ENCODE data around the gene FAM162B.
"Not testable (repeated sequence)": the region's sequence is repeated elsewhere in the genome, so short reads cannot be mapped to it uniquely, and the experiment has no call there.

Gene FAM162B

DNA sequence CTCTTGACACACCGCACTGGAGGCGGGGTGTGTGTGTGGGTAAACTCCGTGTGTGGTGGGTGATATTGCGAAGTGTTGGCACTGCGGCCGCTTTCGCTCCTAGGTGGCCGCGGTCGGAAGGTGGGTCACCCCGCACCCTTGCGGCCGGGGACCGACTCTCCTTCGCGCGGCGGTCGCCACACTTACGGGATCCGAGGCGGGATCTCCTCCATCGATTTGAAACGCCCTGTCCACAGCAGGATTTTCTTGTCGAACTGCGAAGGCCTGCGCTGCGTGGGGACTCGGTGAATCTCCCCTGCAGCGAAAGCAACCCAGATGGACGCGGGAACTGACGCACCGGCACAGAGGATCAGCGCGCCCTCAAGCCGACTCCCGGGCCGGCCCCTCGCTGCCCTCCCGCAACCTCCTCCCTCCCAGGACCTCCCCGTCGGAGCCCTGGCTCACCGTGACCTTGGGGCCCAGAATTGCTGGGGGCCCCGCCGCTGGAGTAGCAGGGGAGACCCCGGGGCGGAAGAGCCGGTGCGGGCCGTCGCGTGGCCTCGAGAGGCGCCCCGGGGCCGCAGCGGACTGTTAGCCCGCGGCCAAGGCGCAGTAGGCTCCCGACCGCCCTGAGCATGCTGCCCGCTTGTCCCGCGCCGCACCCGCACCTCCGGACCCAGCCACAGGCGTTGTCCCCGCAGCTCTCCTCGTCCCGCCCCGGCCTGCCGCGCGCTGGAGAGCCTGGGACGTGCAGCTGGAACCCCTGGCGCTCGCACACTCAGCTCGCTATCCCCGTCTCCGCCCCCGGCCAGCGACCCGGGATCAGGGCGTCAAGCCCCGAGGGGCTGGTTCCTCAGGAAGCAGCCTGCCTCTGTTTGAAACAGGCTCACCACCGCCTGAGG lies at the start of gene FAM162B:
Gene FAM162B (minus strand): TSS at position 759 of the 881 bp plus-strand sequence. CDS start 143 bp downstream, at position 616.
- DNase-seq = no peak

DNA sequence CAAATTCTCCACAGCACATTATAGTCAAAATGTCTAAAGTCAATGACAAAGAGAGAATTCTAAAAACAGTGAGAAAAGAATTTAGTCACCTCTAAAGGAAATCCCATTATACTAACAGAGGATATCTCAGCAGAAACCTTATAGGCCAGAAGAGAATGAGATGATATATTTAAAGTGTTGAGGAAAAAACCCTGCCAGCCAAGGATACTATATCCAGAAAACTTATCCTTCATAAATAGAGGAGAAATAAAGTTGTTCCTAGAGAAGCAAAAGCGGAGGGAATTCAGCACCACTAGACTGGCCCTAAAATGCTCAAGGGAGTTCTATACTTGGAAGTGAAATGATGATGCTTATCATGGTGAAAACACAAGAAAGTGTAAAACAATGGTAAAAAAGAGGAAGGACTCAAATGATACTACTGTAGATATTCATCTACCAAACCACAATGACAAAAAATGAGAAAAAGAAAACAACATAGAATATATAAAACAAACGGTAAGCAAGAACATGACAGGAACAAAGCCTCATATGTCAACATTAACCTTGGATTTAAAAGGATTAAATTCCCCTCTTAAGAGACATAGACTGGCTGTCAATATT lies 46.6 kb upstream of the FAM162B start:
- DNase-seq = no peak

DNA sequence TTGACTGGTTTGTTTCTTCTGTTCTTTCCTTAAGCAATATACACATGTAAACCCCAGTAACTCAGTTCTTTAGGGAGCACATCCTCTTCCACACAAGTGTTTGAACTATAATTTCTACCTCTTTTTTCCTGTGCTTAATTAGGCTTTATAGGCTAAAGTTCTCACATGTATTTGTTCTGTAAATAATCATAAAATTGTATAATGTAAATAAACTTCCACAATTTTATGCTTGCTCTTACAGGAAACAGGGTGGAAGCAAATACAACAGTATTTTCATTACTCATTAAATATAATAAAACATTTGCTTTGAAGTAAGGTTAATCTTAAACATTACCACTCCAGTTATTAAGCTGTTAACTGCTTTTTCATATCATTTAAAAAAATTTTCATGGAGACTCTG lies 36.5 kb upstream of the FAM162B start:
- no peak for DNase-seq

DNA sequence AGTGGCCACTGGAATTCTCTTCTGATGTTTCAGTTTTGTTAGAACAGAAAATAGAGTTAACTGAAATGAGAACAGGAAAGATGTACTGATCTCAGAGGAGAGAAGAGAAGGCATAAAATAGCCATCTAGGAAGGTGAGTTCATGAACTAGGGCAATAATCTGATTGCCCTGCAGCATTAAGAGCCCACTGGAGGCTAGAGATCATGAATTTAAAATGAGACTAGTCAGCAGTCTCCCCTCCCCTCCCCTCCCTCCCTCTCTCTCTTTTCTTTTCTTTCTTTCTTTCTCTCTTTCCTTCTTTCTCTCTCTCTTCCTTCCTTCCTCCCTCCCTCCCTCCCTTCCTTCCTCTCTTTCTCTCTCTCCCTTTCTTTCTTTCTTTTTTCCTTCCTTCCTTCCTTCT lies 34.4 kb upstream of the FAM162B start:
- no peak for DNase-seq

DNA sequence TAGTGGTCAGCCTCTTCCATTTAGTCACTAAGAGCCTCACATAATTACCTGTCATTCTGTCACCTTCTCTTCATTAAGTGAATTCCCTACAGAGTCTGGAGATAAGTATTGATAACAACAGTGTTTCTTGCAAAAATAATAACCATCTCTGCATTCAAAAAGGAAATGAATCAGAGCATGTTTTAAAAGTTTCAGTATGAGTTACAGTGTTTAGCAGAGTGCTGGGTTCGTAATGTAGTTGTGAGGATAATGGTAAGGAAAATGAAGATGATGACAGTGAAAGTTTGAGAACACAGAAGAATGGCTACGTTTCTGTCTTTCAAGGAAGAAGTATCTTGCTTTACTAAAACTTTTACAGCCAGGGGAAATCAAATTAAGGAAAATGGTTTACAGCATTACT lies 32.1 kb upstream of the FAM162B start:
- DNase-seq = no peak

DNA sequence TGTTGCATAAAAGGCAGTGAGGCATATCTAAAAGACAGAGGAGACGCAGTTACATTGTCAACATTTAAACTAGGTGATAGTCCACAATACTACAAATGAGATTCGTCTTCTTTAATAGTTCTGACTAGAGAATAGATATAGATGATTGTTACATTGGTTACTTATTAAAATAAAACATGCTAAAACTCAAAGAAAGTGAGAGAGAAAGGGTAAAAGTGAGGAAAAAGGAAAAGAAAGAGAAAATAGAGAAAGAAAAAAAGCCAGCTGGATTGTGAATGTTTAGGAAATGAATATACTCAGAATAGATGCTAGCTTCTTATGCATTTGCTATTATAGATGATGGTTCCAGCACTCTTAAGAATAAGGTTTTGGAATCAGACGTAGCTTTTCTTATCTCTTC lies 27.7 kb upstream of the FAM162B start:
- DNase-seq = no peak

DNA sequence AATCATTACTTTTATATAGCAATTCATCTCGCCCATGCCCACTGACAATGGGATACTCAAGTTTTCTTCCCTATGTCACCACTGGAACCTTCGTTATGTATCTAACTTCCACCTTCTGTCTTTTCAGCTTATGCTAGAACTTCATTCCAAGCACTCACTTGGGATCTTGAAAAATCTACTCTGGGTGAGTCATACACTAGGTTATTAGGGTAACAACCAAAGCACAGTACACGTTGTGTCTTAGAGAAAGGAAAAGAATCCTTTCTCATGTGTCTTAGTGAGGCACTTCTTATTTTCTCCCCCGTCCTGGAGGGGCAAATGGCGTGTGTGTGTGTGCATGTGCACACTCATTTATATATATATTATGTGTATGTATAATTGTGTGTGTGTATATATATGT lies 18.3 kb upstream of the FAM162B start:
- DNase-seq = no peak

DNA sequence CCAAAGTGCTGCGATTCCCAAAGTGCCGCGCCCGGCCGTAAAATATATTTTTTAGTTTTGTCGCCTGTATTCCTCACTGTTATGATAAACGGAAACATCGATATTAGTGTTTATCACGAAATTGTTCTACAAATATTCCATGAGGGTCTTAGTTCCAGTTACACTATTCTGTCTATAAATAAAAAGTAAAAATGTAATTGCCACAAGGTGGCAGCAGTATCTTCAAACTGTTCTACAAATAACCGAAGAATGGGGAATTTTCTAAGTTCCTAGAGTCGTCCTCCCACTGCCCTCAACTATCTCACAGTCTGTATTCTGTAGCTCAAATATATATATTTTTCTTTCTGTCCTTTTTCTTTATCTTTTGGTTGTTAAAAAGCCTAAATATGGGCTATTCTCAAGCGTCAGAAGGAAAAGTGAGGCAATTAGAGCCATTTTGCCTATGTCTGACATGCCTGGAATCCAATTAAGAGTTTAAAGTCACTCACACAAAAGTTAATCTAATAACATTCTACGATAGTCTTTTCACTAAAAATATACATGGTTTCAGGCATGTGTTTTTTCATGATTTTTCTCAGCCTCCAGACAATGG lies 14.2 kb upstream of the FAM162B start:
- no peak for DNase-seq

DNA sequence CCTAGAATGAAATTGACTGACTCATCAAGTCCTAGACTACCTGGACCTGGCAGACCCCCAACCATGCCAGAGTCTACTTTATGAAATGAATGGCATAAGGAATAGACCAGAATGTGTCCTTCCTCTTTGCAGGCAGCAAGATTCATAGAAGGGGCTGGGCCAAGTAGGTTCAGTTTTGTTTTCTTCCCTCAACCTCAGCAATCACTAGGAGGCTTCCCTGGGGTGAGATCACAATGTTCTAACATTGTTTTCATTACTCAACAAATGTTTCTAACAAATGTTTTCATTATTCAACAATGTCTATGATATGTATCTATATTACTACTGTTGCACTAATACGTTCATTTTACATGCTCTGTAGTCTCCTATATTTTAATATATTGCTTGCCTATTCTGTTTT lies 8.4 kb upstream of the FAM162B start:
- DNase-seq = no peak

DNA sequence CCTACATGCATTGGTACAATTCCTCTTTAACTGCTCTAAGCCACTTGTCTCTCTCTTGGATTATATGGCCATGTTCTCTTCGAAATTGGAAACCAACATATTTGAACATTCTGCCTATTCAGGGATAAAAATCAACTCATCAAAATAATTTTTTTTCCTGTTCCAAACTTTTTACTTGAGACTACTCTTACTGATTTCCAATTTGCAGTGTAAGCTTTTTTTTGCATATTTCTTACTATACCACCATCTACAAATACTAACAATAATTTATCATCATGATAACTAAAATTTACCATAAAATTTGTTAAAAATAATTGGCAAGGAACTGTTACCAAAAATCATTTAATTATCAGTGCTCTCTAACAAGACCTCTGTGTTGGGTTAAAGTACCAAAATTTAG lies 6.9 kb upstream of the FAM162B start:
- DNase-seq = no peak

DNA sequence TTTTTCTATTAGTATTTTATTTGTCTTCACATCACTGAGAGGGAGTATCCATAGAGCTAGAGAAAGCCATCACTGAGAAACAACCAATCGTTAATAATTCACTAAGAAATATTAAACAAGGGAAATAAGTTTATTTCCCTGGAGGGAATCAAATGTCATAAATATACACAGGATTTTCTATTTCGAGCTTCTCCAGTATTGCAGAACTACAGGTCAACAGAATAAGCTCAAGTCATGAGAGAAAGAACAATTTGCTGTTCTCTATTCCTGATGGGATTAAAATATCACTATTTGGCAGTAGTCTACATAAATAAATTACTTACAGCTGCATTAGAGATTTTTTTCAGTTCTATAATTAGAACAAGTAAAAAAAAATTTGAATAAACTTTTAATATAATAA lies 2.2 kb upstream of the FAM162B start:
- DNase-seq = no peak

DNA sequence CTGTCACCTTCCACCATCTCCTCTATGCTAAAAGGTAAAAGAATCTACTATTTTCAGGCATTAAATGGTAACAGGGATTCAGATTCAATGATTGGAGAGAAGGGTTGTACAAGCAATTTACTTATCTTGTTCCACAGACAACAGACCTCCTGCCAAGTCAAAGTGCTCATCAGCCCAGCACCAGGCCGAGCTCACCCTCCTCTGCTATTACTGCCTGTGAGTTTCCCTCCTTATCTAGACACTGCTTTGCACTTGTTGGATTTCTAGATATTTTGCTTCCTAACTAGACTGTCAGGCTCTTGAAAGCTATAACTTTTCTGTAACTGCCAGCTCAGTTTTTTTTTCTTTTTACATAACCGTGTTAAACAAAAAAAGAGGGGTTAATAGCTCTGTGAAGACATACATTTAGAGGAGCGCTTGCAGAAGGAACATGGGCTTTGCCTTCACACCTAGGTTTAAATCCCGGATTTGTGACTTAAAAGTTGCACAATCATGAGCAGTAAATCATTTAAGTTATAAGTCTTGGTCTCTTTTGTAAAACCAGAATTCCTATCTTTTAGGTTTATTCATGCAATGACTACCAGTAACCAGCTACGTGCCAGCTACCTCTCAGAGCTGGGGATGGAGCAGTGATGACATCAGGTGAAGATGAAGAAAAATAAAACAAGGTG lies 1.1 kb upstream of the FAM162B start:
- DNase-seq = no peak

DNA sequence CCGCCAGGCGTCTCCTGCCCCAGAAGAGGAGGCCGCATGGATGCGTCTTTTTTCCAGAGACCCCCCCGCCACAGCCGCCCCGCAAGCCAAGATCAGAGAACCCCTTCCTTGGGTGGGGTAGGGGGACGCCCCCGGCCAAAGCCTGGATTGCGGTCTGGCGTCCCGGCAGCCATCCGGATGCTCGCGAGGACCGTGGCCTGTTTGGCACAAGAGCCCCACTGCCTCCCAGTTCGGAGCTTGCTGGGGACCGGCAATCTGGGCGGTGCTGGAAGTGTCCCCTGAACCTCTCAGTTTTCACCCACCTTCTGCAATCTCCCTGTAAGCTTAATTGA lies 924 bp downstream of the FAM162B start:
- no peak for DNase-seq

DNA sequence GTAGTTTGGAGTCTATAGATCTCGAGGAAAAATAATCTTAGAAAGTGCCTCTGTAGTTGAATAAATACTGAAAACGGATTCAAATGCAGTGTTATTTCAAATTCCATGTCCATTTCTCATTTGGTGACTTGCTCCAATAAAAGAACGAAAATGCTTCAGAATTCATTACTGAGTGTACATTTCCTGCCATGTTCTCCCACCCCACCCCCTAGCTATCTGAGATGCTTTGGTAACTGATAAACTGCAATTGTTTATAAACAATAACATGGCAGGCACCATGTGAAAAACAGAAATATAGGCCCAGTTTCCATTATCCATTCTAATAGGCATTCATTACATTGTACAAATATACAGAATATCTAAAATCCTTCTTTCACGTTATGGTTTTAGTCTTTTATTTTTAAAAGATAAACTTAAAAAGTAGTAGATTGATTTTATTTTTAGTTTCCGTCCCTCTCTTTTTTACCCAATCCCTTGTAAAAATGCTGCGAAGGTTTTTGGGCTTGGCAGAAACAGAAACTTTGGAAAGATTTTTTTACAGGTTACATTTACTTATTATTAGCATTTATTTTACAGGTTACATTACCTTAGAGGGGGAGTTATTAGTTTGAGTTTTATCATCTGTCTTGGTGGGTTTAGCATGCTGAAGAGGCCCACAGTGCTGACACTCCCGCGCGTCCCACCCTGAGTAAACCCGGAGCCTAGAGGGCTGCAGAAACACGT lies 1.5 kb downstream of the FAM162B start:
- no peak for DNase-seq

DNA sequence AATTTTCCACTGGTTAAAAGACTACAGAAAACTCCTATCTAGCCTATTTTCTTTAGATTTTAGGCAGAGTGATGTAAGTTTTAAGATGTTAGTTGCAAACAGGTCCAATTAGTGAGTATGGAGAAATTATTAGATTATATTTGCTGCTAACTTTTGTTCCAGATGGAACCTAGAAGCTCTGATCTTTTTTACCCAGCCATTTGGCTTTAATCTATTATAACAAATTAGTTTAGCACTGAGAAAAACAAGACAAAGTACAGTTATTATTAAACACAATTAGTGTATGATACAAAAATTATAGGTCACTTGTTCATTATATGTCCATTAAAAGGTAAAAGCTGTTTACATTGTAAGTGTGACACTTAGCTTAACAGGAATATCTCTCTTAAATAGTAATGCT lies 2.5 kb downstream of the FAM162B start:
- DNase-seq = no peak

DNA sequence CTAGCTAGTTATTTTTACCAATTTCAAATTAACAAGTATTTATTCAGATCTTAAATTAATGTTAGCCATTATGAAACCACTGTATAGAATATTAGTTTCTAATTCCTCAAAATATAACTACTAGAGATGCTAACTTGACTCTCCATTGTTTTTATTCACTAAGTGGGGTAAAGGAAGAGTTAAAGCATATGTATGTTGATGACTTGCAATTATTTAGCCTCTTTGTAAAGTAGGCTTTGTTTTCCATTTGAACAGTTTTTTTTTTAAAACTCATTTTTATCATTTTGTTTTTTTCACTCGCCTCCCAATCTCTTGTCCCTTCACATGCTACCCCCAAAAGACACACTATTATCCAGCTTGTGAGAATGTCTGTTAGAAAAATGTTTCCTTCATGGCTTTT lies 3.3 kb downstream of the FAM162B start:
- no peak for DNase-seq

DNA sequence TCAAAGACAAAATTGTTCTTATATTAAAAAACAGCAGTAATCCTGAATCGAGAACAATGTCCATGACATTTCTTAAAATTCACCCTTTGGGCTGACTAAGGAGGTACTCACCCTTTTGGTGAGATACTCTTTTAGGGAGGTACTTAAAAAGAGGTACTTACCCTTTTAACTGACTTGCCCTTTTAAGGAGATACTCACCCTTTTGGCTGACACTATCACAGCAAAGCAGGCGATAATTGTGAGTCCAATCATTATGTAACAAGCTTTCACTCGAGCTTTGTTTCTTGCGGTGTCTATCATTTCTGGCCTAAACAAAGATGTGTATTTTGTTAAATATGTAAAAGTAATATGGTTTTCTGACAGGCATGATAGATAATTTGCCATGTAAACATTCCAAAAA lies 3.7 kb downstream of the FAM162B start:
- no peak for DNase-seq

DNA sequence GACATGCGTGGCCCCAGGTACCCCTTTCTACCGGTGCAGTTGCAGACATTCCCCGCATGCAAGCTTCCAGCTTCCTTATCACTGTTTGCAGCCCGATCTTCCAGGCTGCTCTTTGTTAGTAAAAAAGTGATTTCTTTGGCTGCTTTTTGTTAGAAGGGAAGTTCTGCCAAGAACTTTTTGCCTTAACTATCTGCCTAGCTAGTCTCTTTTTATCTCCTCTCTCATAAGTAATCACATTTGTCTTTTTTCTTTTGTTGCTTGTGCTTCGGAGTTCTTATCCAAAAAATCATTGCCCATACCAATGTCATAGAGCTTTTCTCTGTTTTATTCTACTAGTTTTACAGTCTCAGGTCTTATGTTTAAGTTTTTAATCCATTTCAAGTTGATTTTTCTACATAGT lies 20.3 kb downstream of the FAM162B start:
- DNase-seq = no peak

DNA sequence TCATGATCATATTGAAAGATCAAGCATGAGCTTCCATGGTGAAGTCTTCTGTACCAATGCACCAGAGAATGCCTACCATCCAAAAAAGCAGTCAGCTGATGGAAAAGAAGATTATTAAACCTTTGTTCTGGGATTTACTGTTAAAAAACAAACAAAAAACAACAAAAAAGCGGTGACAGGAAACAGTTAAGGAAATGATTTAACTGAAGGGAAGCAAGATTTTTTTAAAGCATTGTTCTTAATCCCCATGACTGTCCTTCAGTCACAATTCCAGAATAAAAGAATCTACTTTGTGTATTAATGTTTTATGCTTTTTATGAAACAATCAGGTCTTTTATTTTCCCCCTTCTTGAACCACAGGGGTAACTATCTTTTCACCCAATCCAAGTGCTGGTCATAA lies 23.9 kb downstream of the FAM162B start:
- DNase-seq = no peak

DNA sequence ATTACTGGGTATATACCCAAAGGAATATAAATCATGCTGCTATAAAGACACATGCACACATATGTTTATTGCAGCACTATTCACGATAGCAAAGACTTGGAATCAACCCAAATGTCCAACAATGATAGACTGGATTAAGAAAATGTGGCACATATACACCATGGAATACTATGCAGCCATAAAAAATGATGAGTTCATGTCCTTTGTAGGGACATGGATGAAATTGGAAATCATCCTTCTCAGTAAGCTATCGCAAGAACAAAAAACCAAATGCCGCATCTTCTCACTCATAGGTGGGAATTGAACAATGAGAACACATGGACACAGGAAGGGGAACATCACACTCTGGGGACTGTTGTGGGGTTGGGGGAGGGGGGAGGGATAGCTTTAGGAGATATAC lies 25.0 kb downstream of the FAM162B start:
- DNase-seq = not testable (repeated sequence)

DNA sequence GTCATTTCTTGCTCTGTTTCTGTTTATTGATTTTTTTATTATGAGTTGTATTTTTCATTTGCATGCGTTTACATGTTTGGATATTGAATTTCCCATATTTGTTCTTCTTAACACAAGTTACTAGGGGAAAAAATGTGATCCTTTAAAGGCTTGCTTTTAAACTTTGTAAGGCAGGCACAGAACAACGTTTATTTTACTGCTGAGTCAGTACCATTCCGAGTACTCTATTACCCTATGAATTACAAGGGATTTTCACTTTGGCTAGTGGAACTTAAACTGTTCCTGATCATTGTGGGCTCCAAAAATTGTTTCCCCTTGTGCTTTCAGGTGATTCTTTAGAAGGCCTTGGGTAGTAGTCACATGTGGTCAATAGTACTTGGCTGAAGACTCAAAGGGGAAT lies 28.5 kb downstream of the FAM162B start:
- no peak for DNase-seq

DNA sequence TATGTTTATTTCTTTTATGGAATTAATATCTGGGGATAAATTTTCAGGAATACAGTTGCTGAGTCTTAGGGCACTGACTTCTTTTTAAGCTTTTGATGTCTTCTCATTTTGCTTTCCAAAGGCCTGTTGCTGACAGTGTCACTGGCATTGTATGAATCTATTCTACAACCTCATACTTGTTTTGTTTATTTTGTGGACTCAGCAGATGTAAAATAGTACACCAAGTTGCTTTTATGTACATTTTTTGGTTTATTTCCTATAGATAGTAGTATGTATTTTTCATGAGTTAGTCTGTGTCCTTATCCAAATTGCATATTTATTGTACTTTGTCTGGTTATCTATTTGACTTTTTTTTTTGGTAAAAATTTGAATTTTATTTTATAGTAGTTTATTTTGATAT lies 35.0 kb downstream of the FAM162B start:
- no peak for DNase-seq

DNA sequence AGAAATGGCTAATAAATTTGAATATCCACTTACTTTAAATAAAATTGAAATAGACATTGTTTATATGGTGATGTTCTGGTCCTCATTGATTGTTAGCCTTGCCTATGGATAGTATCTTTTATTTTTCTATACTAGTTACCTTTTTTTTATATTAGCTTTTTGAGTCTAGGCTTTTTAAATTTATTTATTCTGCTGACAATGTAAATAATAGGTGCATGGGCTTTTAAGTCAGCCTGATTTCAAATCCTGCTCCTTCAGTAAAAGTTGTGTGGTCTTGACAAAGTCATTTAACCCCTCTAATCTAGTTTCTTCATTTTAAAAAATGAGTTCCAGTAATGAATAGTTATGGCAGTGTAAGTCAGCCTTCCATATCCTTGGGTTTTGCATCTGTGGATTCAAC lies 38.6 kb downstream of the FAM162B start:
- DNase-seq = no peak
